HepG2 (cell line): ENCODE measurements around the gene ERBB3. TPM values are rescaled to one million over a fixed set of nuclear protein-coding genes. Genes with fewer than 3 reads are reported as not detected.
A peak's percentile ranks its signal among the peaks of the same experiment; 100 is the strongest.

Experiments
- FOXA1 ChIP-seq, 2 experiments: fragments of 450-650 bp in 1 of 2; sonication (generic) in 1 of 2; formaldehyde crosslinking in 1 of 2; IDR thresholded peaks; 2 replicates each; pipeline versions ENCODE4 v1.4.0 to v1.6.1; 2016 to 2020; ENCODE audit warnings: missing genetic modification reagents in 1 of 2
- FOXK1 ChIP-seq: sonication (generic); formaldehyde crosslinking; IDR thresholded peaks from 2 replicates; pipeline ENCODE4 v1.4.0; 2020; ENCODE audit warnings: low read depth, missing genetic modification reagents, borderline replicate concordance
- FOXP1 ChIP-seq, 2 experiments: fragments of 450-650 bp in 1 of 2; IDR thresholded peaks; 2 replicates each; pipeline ENCODE4 v1.6.1; 2017 to 2018; ENCODE audit warnings: antibody characterized with exemption in 1 of 2
- HMGXB3 ChIP-seq: sonication (generic); formaldehyde crosslinking; IDR thresholded peaks from 2 replicates; pipeline ENCODE4 v1.4.0; 2020; ENCODE audit warnings: missing genetic modification reagents, borderline replicate concordance
- HOMEZ ChIP-seq: IDR thresholded peaks from 2 replicates; pipeline ENCODE4 v1.6.1; 2016; ENCODE audit warnings: low read depth
- HOXA3 ChIP-seq: sonication (generic); formaldehyde crosslinking; IDR thresholded peaks from 2 replicates; pipeline ENCODE4 v1.5.0; 2020; ENCODE audit warnings: missing genetic modification reagents
- KDM4B ChIP-seq: sonication (generic); formaldehyde crosslinking; IDR thresholded peaks from 2 replicates; pipeline ENCODE4 v1.4.0; 2020; ENCODE audit warnings: missing genetic modification reagents
- MAFG ChIP-seq: sonication (generic); formaldehyde crosslinking; IDR thresholded peaks from 2 replicates; pipeline ENCODE4 v1.5.1; 2020; ENCODE audit warnings: mild to moderate bottlenecking, missing genetic modification reagents
- NCOA2 ChIP-seq: sonication (generic); formaldehyde crosslinking; IDR thresholded peaks from 2 replicates; pipeline ENCODE4 v1.8.0; 2022; ENCODE audit warnings: inconsistent platforms
- NCOR1 ChIP-seq: fragments of 200-600 bp; sonication (generic); IDR thresholded peaks from 2 replicates; pipeline ENCODE4 v1.7.0; 2017; ENCODE audit warnings: antibody characterized with exemption, low read length, borderline replicate concordance
- NFE2 ChIP-seq: sonication (generic); formaldehyde crosslinking; IDR thresholded peaks from 2 replicates; pipeline ENCODE4 v1.4.0; 2020; ENCODE audit warnings: missing genetic modification reagents
- RCOR2 ChIP-seq: IDR thresholded peaks from 2 replicates; pipeline ENCODE4 v1.6.1; 2016; ENCODE audit warnings: missing biosample characterization, missing genetic modification reagents
- RORA ChIP-seq: sonication (generic); formaldehyde crosslinking; IDR thresholded peaks from 2 replicates; pipeline ENCODE4 v1.5.0; 2020; ENCODE audit warnings: mild to moderate bottlenecking, missing genetic modification reagents, moderate library complexity
- SMAD1 ChIP-seq: sonication (generic); formaldehyde crosslinking; IDR thresholded peaks from 2 replicates; pipeline ENCODE4 v1.4.0; 2020; ENCODE audit warnings: missing genetic modification reagents, low read depth, mild to moderate bottlenecking, borderline replicate concordance
- SUZ12 ChIP-seq: fragments of 150-350 bp; IDR thresholded peaks from 2 replicates; pipeline ENCODE4 v1.6.1; 2014; ENCODE audit warnings: low read depth, low read length
- SYNCRIP ChIP-seq: fragments of 200-400 bp; formaldehyde crosslinking; IDR thresholded peaks from 2 replicates; pipeline ENCODE4 v1.6.1; 2018; ENCODE audit warnings: mild to moderate bottlenecking, low read depth, low read length; ENCODE audit not compliant: insufficient read depth
- ZIK1 ChIP-seq: sonication (generic); formaldehyde crosslinking; IDR thresholded peaks from 2 replicates; pipeline ENCODE4 v1.5.0; 2020; ENCODE audit warnings: mild to moderate bottlenecking, low read depth, missing genetic modification reagents, borderline replicate concordance
- ZKSCAN1 ChIP-seq: fragments of 150-350 bp; IDR thresholded peaks from 2 replicates; pipeline ENCODE4 v1.6.1; 2014; ENCODE audit warnings: low read length
- ZNF496 ChIP-seq: sonication (generic); formaldehyde crosslinking; IDR thresholded peaks from 2 replicates; pipeline ENCODE4 v1.8.1; 2023; ENCODE audit warnings: mild to moderate bottlenecking, moderate library complexity, missing genetic modification reagents; ENCODE audit not compliant: insufficient replicate concordance
- ZNF547 ChIP-seq: sonication (generic); formaldehyde crosslinking; IDR thresholded peaks from 2 replicates; pipeline ENCODE4 v1.5.1; 2020; ENCODE audit warnings: mild to moderate bottlenecking, missing genetic modification reagents
- ZNF780A ChIP-seq: sonication (generic); formaldehyde crosslinking; IDR thresholded peaks from 2 replicates; pipeline ENCODE4 v1.8.0; 2022; ENCODE audit warnings: mild to moderate bottlenecking, missing genetic modification reagents, moderate library complexity
- ZNF788 ChIP-seq: sonication (generic); formaldehyde crosslinking; IDR thresholded peaks from 2 replicates; pipeline ENCODE4 v1.5.0; 2020; ENCODE audit warnings: mild to moderate bottlenecking, missing genetic modification reagents, borderline replicate concordance
- ZNF816 ChIP-seq: sonication (generic); formaldehyde crosslinking; IDR thresholded peaks from 2 replicates; pipeline ENCODE4 v1.8.0; 2022; ENCODE audit warnings: missing genetic modification reagents, mild to moderate bottlenecking, borderline replicate concordance
- polyA plus RNA-seq, 8 experiments: library from polyadenylated mRNA; depleted of rRNA in 3 of 8; stranded (reverse) in 7 of 8; unstranded in 1 of 8; fragments of >200 nt; fragmentation: Illumina TruSeq in 4 of 8; extraction: Trizol in 4 of 8; gene quantifications; 2 replicates each; pipeline versions ENCODE4 v1.2.1 to v1.2.3, GENCODE V29; 2011 to 2016; ENCODE audit warnings: low read depth in 4 of 8, missing spikeins in 1 of 8, mixed read lengths in 1 of 8; ENCODE audit not compliant: insufficient read depth in 1 of 8
- total RNA-seq, 5 experiments: library from RNA; depleted of rRNA; stranded (reverse); fragments of >200 nt; fragmentation: Illumina TruSeq; extraction: Trizol; gene quantifications; 2 replicates each; pipeline ENCODE4 v1.2.3, GENCODE V29; 2016; ENCODE audit warnings: low read depth in 1 of 5
- TF ChIP-seq, protein P1 (sequence below): sonication (generic); formaldehyde crosslinking; IDR thresholded peaks from 2 replicates; pipeline ENCODE4 v1.8.1; 2023; ENCODE audit warnings: mild to moderate bottlenecking, missing genetic modification reagents

ERBB3 gene
- total and polyA plus RNA-seq, 2 of the 13 experiments (the other 11 are each of a cell fraction or from before 2014, with no cell fraction given): 93.6 to 358 TPM

- TF ChIP-seq FOXK1 (CRISPR knock-in tag) (no peak; the same call in 1 of the 2 replicates), HOXA3 (CRISPR knock-in tag) (peak; percentile 57; the same call in 1 of the 2 replicates), MAFG (no peak), NCOA2 (peak; percentile 77), ZNF780A (CRISPR knock-in tag) (0 out of 2 replicates have a peak, but pooled peaks have one; percentile 4), ZKSCAN1 (no peak), HMGXB3 (CRISPR knock-in tag) (peak; percentile 43; the same call in 1 of the 2 replicates), ZNF788 (CRISPR knock-in tag) (peak; percentile 32; the same call in 1 of the 2 replicates), SUZ12 (no peak), RCOR2 (CRISPR knock-in tag) (peak; percentile 87), HOMEZ (CRISPR knock-in tag) (no peak), SMAD1 (no peak), ZIK1 (CRISPR knock-in tag) (no peak), FOXA1 (IDR thresholded peaks at IDR 0.05) (no peak), FOXA1 (CRISPR knock-in tag; IDR thresholded peaks at IDR 0.05) (peak; percentile 78), NCOR1 (peak; percentile 85), ZNF496 (CRISPR knock-in tag) (no peak), RORA (CRISPR knock-in tag) (no peak), ZNF816 (CRISPR knock-in tag) (0 out of 2 replicates have a peak, but pooled peaks have one; percentile 10), NFE2 (no peak), KDM4B (CRISPR knock-in tag) (peak; percentile 95), SYNCRIP (no peak), ZNF547 (CRISPR knock-in tag) (peak; percentile 38; the same call in 1 of the 2 replicates), FOXP1 (IDR thresholded peaks at IDR 0.05) (peak; percentile 52), FOXP1 (CRISPR knock-in tag; IDR thresholded peaks at IDR 0.05) (peak; percentile 94)
- TF ChIP-seq, protein P1, sequence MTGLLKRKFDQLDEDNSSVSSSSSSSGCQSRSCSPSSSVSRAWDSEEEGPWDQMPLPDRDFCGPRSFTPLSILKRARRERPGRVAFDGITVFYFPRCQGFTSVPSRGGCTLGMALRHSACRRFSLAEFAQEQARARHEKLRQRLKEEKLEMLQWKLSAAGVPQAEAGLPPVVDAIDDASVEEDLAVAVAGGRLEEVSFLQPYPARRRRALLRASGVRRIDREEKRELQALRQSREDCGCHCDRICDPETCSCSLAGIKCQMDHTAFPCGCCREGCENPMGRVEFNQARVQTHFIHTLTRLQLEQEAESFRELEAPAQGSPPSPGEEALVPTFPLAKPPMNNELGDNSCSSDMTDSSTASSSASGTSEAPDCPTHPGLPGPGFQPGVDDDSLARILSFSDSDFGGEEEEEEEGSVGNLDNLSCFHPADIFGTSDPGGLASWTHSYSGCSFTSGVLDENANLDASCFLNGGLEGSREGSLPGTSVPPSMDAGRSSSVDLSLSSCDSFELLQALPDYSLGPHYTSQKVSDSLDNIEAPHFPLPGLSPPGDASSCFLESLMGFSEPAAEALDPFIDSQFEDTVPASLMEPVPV (CRISPR knock-in tag): no peak
Observed at GRCh38 chr12:56080556-56081138, 682 bp downstream of the ERBB3 start (continued).
